ENCODE data around the gene RIPPLY1.

The RIPPLY1 gene

GRCh38 chrX:106903291-106903824, at the start of gene RIPPLY1:
TSS of gene RIPPLY1 (minus strand) at chrX:106903341. CDS start at chrX:106903287, 54 bp downstream.
- DNase-seq, result no peak

- DNase-seq, result no peak
Measured at GRCh38 chrX:106952538-106952937, 49.4 kb upstream of the RIPPLY1 start.

GRCh38 chrX:106952089-106952488, 48.9 kb upstream of the RIPPLY1 start:
- DNase-seq, result no peak

- no peak for DNase-seq
Measured at GRCh38 chrX:106951230-106951629, 48.1 kb upstream of the RIPPLY1 start.

GRCh38 chrX:106950381-106950780, 47.2 kb upstream of the RIPPLY1 start:
- DNase-seq, result no peak

- DNase-seq, result no peak
Measured at GRCh38 chrX:106949366-106949765, 46.2 kb upstream of the RIPPLY1 start.

GRCh38 chrX:106948641-106949040, 45.5 kb upstream of the RIPPLY1 start:
- DNase-seq, result no peak

GRCh38 chrX:106946464-106946863, 43.3 kb upstream of the RIPPLY1 start:
- no peak for DNase-seq

- no peak for DNase-seq
Measured at GRCh38 chrX:106940068-106940467, 36.9 kb upstream of the RIPPLY1 start.

- no peak for DNase-seq
Measured at GRCh38 chrX:106939566-106939965, 36.4 kb upstream of the RIPPLY1 start.

GRCh38 chrX:106936246-106936645, 33.1 kb upstream of the RIPPLY1 start:
- DNase-seq, result no peak

- no peak for DNase-seq
Measured at GRCh38 chrX:106935175-106935574, 32.0 kb upstream of the RIPPLY1 start.

- DNase-seq, result no peak
Measured at GRCh38 chrX:106933538-106933961, 30.4 kb upstream of the RIPPLY1 start.

- no peak for DNase-seq
Measured at GRCh38 chrX:106932960-106933537, 29.9 kb upstream of the RIPPLY1 start.

GRCh38 chrX:106932492-106932923, 29.4 kb upstream of the RIPPLY1 start:
- no peak for DNase-seq

- no peak for DNase-seq
Measured at GRCh38 chrX:106931831-106932491, 28.8 kb upstream of the RIPPLY1 start.

- DNase-seq, result no peak
Measured at GRCh38 chrX:106928227-106928626, 25.1 kb upstream of the RIPPLY1 start.

GRCh38 chrX:106927700-106928099, 24.6 kb upstream of the RIPPLY1 start:
- no peak for DNase-seq

GRCh38 chrX:106927023-106927422, 23.9 kb upstream of the RIPPLY1 start:
- DNase-seq, result no peak

- no peak for DNase-seq
Measured at GRCh38 chrX:106921637-106922036, 18.5 kb upstream of the RIPPLY1 start.

- no peak for DNase-seq
Measured at GRCh38 chrX:106919932-106920452, 16.9 kb upstream of the RIPPLY1 start, which contains the start of gene CLDN2. TSS of gene CLDN2 (plus strand) at chrX:106920402. CDS start at chrX:106928229, 7,827 bp downstream.

GRCh38 chrX:106917830-106918500, 14.8 kb upstream of the RIPPLY1 start:
- DNase-seq, result no peak

GRCh38 chrX:106912864-106913263, 9.7 kb upstream of the RIPPLY1 start:
- DNase-seq, result no peak

GRCh38 chrX:106906361-106906760, 3.2 kb upstream of the RIPPLY1 start:
- DNase-seq, result no peak

Measured in NCI-H510A treated with DMSO at 0.1 percent for 48 hours (cell line).